A673 (cell line): ENCODE results near the gene TEAD1. TPM values are rescaled to one million over a fixed set of nuclear protein-coding genes. Genes with fewer than 3 reads are reported as not detected.

Experiments used
- BruUV-seq: library from RNA; stranded (reverse); fragments of 400-500 nt; replicated peaks from 2 replicates; lab custom pipeline; 2021; lab: Mats Ljungman, UMichigan
- CTCF ChIA-PET: fragments of 300-600 bp; sonication (Branson Sonifier 250); formaldehyde crosslinking; loops from one replicate; lab custom pipeline; 2022; ENCODE audit warnings: antibody characterized with exemption; lab: Charles Lee
- POLR2A ChIA-PET: fragments of 300-600 bp; sonication (Branson Sonifier 250); formaldehyde crosslinking; loops from one replicate; lab custom pipeline; 2022; ENCODE audit warnings: antibody characterized with exemption; ENCODE audit not compliant: low non-redundant PET; lab: Charles Lee
- DNase-seq: peaks from one replicate; pipeline ENCODE4 v3.0.0-alpha.2; 2015; ENCODE audit warnings: low spot score
- H3K27ac ChIP-seq: fragments of 200-600 bp; sonication (generic); 2 replicates; pipeline ENCODE4 v1.5.1; 2016; ENCODE audit warnings: mixed run types, low read depth, mild to moderate bottlenecking, mixed read lengths, antibody characterized with exemption, low read length; ENCODE audit not compliant: poor library complexity, severe bottlenecking
- H3K27me3 ChIP-seq: fragments of 200-600 bp; sonication (generic); replicated peaks from 2 replicates; pipeline ENCODE4 v1.6.1; 2017; ENCODE audit warnings: mixed run types, low read depth, mild to moderate bottlenecking, mixed read lengths, antibody characterized with exemption, low read length; ENCODE audit not compliant: insufficient read depth, poor library complexity
- H3K36me3 ChIP-seq: fragments of 200-600 bp; sonication (generic); 2 replicates; pipeline ENCODE4 v1.6.1; 2016; ENCODE audit warnings: mixed run types, mild to moderate bottlenecking, mixed read lengths, antibody characterized with exemption, low read length; ENCODE audit not compliant: insufficient read depth, poor library complexity, severe bottlenecking
- H3K4me1 ChIP-seq: fragments of 200-600 bp; sonication (generic); 2 replicates; pipeline ENCODE4 v1.6.1; 2017; ENCODE audit warnings: mixed run types, mild to moderate bottlenecking, mixed read lengths, antibody characterized with exemption, low read length; ENCODE audit not compliant: insufficient read depth, poor library complexity, severe bottlenecking
- H3K4me3 ChIP-seq: fragments of 200-600 bp; sonication (generic); 2 replicates; pipeline ENCODE4 v1.5.1; 2016; ENCODE audit warnings: low read depth, mixed run types, mild to moderate bottlenecking, mixed read lengths, low read length; ENCODE audit not compliant: poor library complexity, severe bottlenecking
- H3K9me3 ChIP-seq: fragments of 200-600 bp; sonication (generic); 2 replicates; pipeline ENCODE4 v1.6.1; 2016; ENCODE audit warnings: mixed run types, low read depth, mild to moderate bottlenecking, mixed read lengths, antibody characterized with exemption, low read length; ENCODE audit not compliant: poor library complexity, severe bottlenecking
- CTCF ChIP-seq: fragments of 300-800, 200-600 bp; sonication (generic); conservative IDR thresholded peaks from 2 replicates; pipeline ENCODE4 v1.5.1; 2017; ENCODE audit warnings: low read depth, mild to moderate bottlenecking, antibody characterized with exemption, low read length, moderate library complexity, mixed read lengths
- EZH2 ChIP-seq: fragments of 200-600 bp; sonication (generic); IDR thresholded peaks from 2 replicates; pipeline ENCODE4 v1.6.1; 2017; ENCODE audit warnings: borderline replicate concordance, low read depth, mild to moderate bottlenecking, mixed read lengths, antibody characterized with exemption, low read length; ENCODE audit not compliant: poor library complexity, severe bottlenecking
- intact Hi-C: fragments of 100-400 bp; cut with micrococcal nuclease; formaldehyde crosslinking; loops from one replicate; pipeline ENCODE4 v1.10.0; 2022; ENCODE audit not compliant: unreplicated experiment
- total RNA-seq: library from RNA; stranded (reverse); gene quantifications from 2 replicates; pipeline ENCODE4 v1.2.3, GENCODE V29; 2021

The TEAD1 gene
- total RNA-seq, 1 experiment from 2014 or later, result 81.8 TPM

DNA sequence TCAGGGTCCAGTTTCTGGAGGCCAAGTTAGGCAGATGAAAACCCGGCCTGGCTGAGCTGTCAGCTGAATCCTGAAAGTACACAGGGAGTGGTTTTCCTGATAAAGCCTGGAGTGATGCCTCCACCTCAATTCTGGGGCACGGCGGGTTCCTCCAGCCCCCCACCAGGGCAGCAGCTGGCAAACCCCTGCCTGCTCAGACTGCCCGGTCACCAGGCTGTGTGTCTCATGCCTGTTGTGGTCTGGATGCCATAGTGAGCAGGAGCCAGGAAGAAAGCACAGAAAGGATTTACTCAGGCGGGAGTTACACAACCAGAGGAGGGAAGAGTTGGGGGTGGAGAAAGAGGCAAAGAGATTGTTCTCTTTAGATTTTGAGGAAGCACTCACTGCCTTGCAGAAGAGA lies 215.0 kb downstream of the TEAD1 start:
- Histone ChIP-seq H3K27me3 (no peaks in the 10 kb centered on the region), H3K4me1 (peaks cover 15% of the 10 kb centered on the region), H3K36me3 (peaks cover 1% of the 10 kb centered on the region), H3K9me3 (no peaks in the 10 kb centered on the region), H3K27ac (no peak overlapping the region), H3K4me3 (no peak overlapping the region)
- BruUV-seq, result no TSS peak
- no peak for TF ChIP-seq CTCF
- TF ChIP-seq EZH2, result no peak
- ChIA-PET CTCF (interaction anchor here (0.6 to 2.6 kb wide), 8 partner anchors 12 to 559 kb away, joined by 3 to 19 read pairs (median 5); no protein-coding TSS in a partner anchor), POLR2A (interaction anchor here (0.6 kb wide), 1 partner anchor 466 kb away, joined by 11 read pairs; no protein-coding TSS in a partner anchor)
- intact Hi-C loops, result no loop called here
- DNase-seq, result no peak

- TF ChIP-seq CTCF (no peak), EZH2 (no peak)
- Histone ChIP-seq H3K36me3 (no peaks in the 10 kb centered on the region), H3K27me3 (no peaks in the 10 kb centered on the region), H3K4me3 (no peak overlapping the region), H3K27ac (no peak overlapping the region), H3K4me1 (peaks cover 15% of the 10 kb centered on the region), H3K9me3 (no peaks in the 10 kb centered on the region)
- intact Hi-C loops, result loop anchor here (5.0 kb wide), 1 partner anchor 213 kb away; no protein-coding TSS in a partner anchor
- DNase-seq, result no peak
- no TSS peak for BruUV-seq
- ChIA-PET CTCF (interaction anchor here (0.8 kb wide), 1 partner anchor 291 kb away, joined by 3 read pairs; no protein-coding TSS in a partner anchor), POLR2A (no interaction called here)
Measured at GRCh38 chr11:12890476-12890875, 216.3 kb downstream of the TEAD1 start.

- no peaks in the 10 kb centered on the region for H3K27me3 ChIP-seq
- H3K4me3 ChIP-seq, result no peak overlapping the region
- intact Hi-C loops, result loop anchor here (2.0 to 5.0 kb wide), 4 partner anchors 217 to 563 kb away; no protein-coding TSS in a partner anchor
- CTCF ChIA-PET, result interaction anchor here (0.9 kb wide), 1 partner anchor 563 kb away, joined by 4 read pairs; no protein-coding TSS in a partner anchor
- TF ChIP-seq CTCF (peak; percentile 82), EZH2 (no peak)
- no peaks in the 10 kb centered on the region for H3K9me3 ChIP-seq
- no TSS peak for BruUV-seq
- POLR2A ChIA-PET, result interaction anchor here (0.7 kb wide), 1 partner anchor 20 kb away, joined by 3 read pairs; no protein-coding TSS in a partner anchor
- no peak overlapping the region for H3K27ac ChIP-seq
- peaks cover 3% of the 10 kb centered on the region for H3K36me3 ChIP-seq
- peaks cover 10% of the 10 kb centered on the region for H3K4me1 ChIP-seq
- peak; percentile 73 for DNase-seq
Measured at GRCh38 chr11:12893787-12894672, 219.8 kb downstream of the TEAD1 start.
